Subcutaneous adipose tissue (tissue), 4 donors: ENCODE data around the gene CD33. TPM values are rescaled to one million over a fixed set of nuclear protein-coding genes. Genes with fewer than 3 reads are reported as not detected.

Source experiments
- total RNA-seq, 4 donors: library from RNA; depleted of rRNA; stranded (reverse); fragments of >200 nt; gene quantifications; one replicate each; pipeline ENCODE4 v1.1.0, GENCODE V29; 2016
- TF ChIP-seq, protein P1 (sequence below): fragments of 450-650 bp; IDR thresholded peaks from one replicate; pipeline ENCODE4 v1.5.1; 2016; ENCODE audit warnings: low read depth, mild to moderate bottlenecking, control low read depth, antibody characterized with exemption, moderate library complexity

CD33 gene
- total RNA-seq, 4 donors from 2014 or later = 4.7 to 32.1 (median 13.0) TPM

DNA sequence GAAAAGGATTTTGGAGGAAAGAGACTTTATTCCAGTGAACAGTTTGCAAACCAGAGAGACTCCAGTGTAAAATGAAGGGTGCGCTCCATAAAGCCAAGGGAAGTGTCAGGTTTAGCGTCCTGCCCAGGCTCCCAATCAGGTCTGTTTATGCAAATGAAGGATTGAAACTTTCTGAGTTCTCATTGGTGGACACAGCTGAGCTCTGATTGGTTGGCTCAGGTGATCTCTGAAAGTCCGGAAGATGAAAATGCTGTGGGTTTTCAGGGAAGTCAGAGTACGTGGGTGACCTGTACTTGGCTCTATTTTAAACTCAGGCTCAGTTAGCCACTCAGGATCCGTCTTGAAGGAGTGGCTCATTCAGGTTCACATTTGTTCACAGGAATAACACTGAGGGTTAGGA lies 28.7 kb upstream of the CD33 start:
- TF ChIP-seq, protein P1, sequence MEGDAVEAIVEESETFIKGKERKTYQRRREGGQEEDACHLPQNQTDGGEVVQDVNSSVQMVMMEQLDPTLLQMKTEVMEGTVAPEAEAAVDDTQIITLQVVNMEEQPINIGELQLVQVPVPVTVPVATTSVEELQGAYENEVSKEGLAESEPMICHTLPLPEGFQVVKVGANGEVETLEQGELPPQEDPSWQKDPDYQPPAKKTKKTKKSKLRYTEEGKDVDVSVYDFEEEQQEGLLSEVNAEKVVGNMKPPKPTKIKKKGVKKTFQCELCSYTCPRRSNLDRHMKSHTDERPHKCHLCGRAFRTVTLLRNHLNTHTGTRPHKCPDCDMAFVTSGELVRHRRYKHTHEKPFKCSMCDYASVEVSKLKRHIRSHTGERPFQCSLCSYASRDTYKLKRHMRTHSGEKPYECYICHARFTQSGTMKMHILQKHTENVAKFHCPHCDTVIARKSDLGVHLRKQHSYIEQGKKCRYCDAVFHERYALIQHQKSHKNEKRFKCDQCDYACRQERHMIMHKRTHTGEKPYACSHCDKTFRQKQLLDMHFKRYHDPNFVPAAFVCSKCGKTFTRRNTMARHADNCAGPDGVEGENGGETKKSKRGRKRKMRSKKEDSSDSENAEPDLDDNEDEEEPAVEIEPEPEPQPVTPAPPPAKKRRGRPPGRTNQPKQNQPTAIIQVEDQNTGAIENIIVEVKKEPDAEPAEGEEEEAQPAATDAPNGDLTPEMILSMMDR = no peak

DNA sequence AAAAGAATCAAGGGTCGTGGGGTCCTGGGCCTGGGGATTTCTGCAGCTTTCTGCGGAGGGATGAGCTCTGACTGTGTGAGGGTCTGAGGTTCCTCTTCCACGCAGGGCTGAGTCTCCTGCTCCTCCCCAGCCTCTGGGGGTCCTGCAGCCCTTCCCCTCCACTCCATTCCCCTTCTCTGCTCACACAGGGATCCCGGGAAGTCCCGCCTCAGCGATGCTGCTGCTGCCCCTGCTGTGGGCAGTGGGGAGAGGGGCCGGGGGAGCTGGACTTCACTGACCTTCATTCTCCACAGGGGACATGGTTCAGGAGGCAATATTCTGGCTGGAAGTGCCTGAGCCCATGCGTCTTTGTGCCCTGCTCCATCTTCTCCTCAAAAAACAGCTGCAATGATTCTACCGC lies 26.2 kb upstream of the CD33 start:
- TF ChIP-seq, protein P1 = no peak

DNA sequence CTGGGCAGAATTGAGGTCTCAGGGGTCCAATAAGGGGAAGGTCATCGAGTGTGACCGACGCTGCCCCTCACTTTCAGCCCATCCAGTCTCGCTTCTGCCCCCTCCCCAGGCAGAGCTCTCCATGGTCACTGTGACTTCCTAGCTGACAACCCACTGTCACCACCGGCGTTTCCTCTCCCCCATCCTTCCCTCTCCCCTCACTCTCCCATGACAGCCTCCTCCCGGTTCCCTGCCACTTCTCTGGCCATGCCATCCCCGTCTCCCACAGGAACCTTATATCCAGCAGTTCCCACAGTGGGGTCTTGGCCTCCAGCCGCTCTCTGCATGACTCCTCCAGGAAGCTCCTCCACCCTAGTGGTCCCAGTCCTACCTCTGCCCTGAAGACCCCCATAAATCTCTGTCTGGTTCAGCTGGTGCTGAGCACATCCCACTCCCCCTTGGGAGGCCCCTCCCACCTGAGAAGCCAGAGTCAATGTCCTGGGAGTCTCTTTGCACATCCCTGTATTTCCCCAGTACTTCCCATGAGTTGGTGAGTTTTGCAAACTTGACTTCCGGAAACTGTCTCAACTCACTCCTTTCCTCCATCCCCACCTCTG lies 24.7 kb upstream of the CD33 start:
- TF ChIP-seq, protein P1 = no peak

DNA sequence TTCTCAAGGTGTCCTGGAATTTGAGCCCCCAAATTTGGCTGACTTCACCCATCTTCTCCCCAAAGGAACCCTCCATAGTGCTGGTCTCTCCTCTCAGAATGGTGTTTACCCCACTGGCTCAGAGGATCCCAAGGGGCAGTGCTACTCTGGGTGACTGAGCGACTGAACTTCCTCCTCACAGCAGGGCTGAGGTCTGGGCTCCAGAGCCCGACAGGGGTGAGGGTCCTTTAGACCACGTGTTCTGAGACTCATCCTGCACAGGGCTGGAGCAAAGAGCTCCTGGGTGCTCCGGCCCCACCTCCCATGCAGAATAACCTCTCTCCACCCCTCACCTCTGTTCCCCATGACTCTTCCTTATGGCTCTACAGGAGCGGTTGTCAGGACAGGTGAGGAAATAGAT lies 23.2 kb upstream of the CD33 start:
- TF ChIP-seq, protein P1 = no peak

DNA sequence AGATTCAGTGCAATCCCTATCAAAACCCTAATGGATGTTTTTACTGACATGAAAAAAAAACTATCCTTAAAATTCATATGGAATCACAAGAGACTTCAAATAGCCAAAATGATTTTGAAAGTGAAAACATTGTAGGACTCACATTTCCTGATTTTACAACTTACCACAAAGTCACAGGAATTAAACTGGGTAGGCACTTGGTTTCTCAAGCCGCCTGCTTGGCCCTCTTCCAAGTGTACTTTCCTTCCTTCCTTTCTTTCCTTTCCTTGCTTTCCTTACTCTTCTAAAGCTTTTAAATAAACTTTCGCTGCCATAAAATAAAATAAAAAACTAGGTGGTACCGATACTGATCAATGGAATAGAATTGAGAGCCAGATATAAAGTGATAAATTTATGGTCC lies 21.0 kb upstream of the CD33 start:
- TF ChIP-seq, protein P1 = no peak

DNA sequence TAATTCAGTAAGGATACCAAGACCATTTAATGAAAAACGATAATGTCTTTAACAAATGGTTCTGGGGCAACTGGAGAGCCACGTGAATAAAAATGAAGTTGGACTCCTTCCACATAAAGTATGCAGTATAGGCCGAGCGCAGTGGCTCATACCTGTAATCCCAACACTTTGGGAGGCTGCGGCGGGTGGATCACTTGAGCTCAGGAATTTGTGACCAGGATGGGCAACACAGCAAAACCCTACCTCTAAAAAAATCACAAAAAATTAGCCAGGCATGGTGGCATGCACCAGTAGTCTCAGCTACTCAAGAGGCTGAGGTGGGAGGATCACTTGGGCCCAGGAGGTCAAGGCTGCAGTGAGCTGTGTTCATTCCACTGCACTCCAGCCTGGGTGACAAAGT lies 20.6 kb upstream of the CD33 start:
- TF ChIP-seq, protein P1 = no peak

DNA sequence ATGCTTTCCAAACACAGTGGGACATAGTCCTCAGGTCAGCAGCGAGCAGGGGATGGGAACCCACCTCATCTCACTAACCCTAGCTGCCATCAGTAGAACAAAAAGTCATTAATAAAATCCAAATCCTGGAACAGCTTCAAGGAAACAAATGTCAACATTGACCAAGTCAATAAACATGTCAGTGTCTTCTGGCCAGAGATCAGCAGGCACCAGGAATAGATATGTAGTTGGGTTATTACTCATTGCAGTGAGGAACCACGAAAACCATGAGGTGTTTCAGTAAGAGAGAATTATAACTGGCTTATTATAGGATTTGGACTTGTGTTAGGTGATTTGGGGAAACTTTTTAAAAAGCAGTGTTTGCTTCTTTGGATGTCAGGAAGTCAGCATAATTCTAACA lies 17.1 kb upstream of the CD33 start:
- TF ChIP-seq, protein P1 = no peak
